CD1c-positive myeloid dendritic cell (primary cell): ENCODE data around the gene RNF183.
"Not testable (repeated sequence)": the region's sequence is repeated elsewhere in the genome, so short reads cannot be mapped to it uniquely, and the experiment has no call there.

Experiments used
- DNase-seq: peaks from one replicate; pipeline ENCODE4 v3.0.0-alpha.2; 2016; ENCODE audit errors: extremely low spot score

RNF183 gene

GRCh38 chr9:113274474-113275156 lies 28.6 kb downstream of the RNF183 start:
- DNase-seq = peak; percentile 79

DNA sequence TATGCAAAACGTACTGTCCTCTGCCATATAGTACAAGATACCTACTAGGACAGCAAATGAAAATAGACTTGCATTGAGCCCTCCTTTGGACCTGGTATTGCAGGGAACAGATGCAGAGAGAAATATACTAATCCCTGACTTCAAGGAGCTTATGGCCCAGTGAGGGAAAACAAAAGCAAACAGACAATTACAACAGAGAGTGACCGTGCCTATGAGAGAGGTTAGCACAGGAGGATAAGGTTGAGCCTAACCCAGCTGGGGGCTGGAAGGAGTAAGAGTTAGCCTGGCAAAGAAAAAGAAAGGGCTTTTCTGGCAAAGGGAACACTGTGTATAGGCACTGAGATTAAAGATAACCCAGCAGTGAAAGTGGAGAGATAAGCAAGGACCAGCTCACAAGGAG lies 33.3 kb downstream of the RNF183 start:
- no peak for DNase-seq

GRCh38 chr9:113269355-113269754 lies 33.8 kb downstream of the RNF183 start:
- DNase-seq = no peak

DNA sequence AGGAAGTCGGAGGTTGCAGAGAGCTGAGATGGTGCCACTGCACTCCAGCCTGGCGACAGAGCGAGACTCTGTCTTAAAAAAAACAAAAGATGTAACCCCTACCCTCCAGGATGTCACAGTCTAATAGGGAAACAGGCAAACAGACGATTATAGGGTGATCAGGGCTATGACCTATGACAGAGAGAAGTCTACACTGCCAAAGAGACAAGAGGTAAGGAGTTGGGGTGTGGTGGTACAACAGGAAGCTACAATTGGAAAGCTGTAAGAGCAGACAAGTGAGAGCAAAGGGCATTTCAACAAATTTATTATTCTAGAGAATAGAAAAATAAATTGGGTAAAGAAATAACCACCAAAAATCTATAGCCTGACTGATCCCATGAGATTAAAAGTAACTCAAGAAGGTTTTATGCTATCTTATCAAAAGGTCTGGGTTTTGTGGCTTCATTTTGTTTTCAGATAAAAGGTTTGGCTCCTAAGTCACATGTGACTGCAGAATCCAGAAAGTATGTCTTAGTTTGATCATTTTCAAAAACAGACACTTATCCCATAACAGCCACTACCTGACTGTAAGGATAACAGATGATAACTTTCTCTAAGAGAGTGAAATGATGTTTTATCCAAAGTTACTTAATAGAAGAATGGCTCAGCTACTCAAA lies 35.1 kb downstream of the RNF183 start:
- no peak for DNase-seq

DNA sequence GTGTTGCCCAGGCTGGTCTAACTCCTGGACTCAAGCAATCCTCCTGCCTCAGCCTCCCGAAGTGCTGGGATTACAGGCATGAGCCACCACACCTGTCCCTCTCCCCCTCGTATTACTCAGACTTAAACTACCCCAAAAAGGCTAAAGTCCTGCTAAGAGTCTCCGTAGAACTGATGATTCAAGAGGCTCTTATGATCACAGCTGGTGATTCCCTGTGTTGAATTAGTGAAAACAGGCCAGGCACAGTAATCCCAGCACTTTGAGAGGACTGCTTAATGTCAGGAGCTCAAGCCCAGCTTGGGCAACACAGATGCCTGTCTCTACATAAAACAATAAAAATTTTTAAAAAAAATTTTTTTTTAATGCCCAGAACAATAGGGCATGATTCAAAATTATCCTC lies 37.0 kb downstream of the RNF183 start:
- DNase-seq = no peak

DNA sequence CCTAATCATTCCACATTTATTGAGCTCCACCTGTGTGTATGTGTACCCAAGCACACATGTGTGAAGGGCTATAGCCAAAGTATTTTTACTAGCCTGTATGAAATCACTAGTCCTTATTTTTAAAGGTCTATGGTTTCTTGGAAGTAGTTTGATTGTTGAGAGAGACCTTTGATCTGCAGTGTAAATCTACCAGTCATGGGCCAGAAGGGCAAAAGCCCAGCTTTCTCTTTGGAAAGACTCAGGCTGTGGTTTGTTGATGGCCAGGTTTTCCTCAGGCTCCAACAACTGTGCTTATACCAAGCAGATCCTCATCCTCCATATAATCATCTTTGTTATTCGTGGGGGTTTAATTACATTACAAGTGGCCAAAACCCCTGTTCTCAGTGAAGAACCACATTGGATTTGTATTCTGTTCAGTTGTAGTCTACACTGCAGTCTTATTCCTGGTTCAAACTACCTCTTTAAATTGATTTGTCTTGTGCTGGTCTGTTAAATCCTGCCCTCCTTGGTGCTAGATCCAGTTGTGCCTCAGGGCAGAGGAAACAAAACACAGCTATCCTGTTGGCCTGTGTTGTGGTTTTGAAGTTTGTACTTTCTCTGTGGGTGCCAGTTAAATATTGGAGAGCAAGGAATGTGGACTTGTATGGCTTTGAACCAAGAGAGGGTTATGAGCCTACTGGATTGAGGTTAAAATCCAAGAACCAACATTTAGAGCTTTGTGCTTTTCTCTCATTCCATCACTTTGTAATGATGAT lies 41.1 kb downstream of the RNF183 start:
- DNase-seq = no peak

- DNase-seq = no peak
Observed at GRCh38 chr9:113258282-113258681, 44.9 kb downstream of the RNF183 start.

DNA sequence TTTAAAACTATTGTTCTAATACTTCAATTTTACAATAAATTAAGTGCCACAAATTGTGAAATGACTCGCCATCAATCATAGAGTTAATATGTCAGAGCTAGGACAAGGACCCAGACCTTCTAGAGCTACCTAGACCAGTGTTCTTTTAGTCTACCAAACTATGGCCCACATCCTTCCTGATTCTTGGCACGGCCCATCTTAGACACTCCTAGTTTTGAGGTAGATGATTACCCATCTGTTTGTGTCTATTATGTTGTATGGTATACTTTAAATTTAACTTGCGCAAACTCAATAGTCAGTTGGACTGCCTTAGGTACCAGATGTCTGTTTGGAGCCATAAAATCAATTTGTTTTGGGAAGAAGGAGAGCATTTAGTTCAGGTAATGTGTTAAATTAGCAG lies 45.3 kb downstream of the RNF183 start:
- DNase-seq = no peak

GRCh38 chr9:113255438-113255837 lies 47.7 kb downstream of the RNF183 start:
- DNase-seq = peak; percentile 64

GRCh38 chr9:113254991-113255390 lies 48.2 kb downstream of the RNF183 start:
- no peak for DNase-seq

GRCh38 chr9:113250807-113251206 lies 52.4 kb downstream of the RNF183 start:
- DNase-seq = no peak

- DNase-seq = not testable (repeated sequence)
Observed at GRCh38 chr9:113249661-113250060, 53.5 kb downstream of the RNF183 start.

DNA sequence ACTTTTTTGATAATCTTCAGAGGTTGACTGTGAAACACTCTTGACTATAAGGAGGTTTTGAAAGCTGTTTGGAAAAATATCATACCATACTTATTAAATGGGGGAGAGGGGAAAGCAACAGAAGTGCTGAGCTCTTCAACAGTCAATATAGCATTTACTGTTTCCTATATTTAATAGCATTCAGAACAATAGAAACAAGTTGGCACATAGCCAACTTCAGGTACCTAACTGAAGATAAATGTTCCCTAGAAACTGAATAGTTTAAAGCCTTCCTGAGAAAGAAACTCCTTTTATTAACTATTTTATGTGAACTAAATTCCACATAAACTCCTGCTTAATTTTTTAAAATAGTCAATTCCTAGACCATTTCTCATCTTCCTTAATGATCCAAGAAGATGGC lies 55.5 kb downstream of the RNF183 start:
- DNase-seq = no peak
